Peyer's patch (tissue), 4 donors: Measurements from ENCODE around the gene LCE5A.

Experiments
- CTCF ChIP-seq, 6 experiments: fragments of 450-650 bp in 4 of 6; fragments of 200-600 bp in 2 of 6; sonication (generic) in 1 of 6; IDR thresholded peaks; one replicate each; pipeline ENCODE4 v1.5.1; 2017 to 2019; ENCODE audit warnings: antibody characterized with exemption in 6 of 6, mild to moderate bottlenecking in 3 of 6, moderate library complexity in 1 of 6
- POLR2A ChIP-seq, 2 donors: fragments of 450-650 bp; IDR thresholded peaks; one replicate each; pipeline ENCODE4 v1.5.1; 2017; ENCODE audit warnings: antibody characterized with exemption in 2 of 2, mild to moderate bottlenecking in 2 of 2, moderate library complexity in 2 of 2

GRCh38 chr1:152546704-152547103 is 36.1 kb downstream of the LCE5A start:
- no peak for TF ChIP-seq POLR2A (IDR thresholded peaks at IDR 0.05)
- no peak for TF ChIP-seq CTCF (IDR thresholded peaks at IDR 0.05)
